HL-60 (cell line): ENCODE measurements around the gene EP400.

Source experiments
- GABPA ChIP-seq: IDR thresholded peaks from 2 replicates; pipeline ENCODE4 v1.6.1; 2012; ENCODE audit warnings: low read depth
- POLR2AphosphoS5 ChIP-seq: IDR thresholded peaks from 2 replicates; pipeline ENCODE4 v1.6.1; 2012; ENCODE audit warnings: low read depth
- TF ChIP-seq, protein P1 (sequence below): IDR thresholded peaks from one replicate; pipeline ENCODE4 v1.5.1; 2011; ENCODE audit warnings: low read length, control low read depth, inconsistent platforms; ENCODE audit not compliant: insufficient read depth
- TF ChIP-seq, protein P2 (sequence below): IDR thresholded peaks from 2 replicates; pipeline ENCODE4 v1.6.1; 2012; ENCODE audit warnings: low read depth; ENCODE audit not compliant: insufficient replicate concordance

DNA sequence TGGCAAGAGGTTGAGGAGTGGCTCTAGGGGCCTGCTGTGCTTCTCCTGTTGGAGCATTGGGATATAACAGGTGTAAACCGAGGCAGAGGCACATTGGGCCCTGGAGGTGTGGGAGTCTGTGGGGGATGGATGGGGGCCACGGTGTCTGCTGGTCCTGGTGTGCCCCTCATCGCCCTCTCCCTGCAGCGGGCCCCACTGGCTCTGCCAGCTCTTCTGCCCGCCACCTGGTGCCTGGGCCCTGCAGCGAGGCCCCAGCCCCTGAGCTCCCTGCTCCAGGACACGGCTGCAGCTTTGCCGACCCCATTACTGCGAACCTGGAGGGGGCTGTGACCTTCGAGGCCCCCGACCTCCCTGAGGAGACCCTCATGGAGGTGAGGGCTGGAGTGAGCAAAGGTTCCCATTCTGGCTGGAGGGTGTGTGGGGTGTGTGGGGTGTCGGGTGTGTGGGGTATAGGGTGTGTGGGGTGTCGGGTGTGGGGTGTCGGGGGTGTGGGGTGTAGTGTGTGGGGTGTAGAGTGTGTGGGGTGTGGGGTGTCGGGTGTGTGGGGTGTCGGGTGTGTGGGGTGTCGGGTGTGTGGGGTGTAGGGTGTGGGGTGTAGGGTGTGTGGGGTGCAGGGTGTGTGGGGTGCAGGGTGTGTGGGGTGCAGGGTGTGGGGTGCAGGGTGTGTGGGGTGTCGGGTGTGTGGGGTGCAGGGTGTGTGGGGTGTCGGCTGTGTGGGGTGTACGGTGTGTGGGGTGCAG, 31.3 kb upstream of the EP400 start:
- TF ChIP-seq, protein P1, sequence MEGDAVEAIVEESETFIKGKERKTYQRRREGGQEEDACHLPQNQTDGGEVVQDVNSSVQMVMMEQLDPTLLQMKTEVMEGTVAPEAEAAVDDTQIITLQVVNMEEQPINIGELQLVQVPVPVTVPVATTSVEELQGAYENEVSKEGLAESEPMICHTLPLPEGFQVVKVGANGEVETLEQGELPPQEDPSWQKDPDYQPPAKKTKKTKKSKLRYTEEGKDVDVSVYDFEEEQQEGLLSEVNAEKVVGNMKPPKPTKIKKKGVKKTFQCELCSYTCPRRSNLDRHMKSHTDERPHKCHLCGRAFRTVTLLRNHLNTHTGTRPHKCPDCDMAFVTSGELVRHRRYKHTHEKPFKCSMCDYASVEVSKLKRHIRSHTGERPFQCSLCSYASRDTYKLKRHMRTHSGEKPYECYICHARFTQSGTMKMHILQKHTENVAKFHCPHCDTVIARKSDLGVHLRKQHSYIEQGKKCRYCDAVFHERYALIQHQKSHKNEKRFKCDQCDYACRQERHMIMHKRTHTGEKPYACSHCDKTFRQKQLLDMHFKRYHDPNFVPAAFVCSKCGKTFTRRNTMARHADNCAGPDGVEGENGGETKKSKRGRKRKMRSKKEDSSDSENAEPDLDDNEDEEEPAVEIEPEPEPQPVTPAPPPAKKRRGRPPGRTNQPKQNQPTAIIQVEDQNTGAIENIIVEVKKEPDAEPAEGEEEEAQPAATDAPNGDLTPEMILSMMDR, result no peak
- TF ChIP-seq, protein P2, sequence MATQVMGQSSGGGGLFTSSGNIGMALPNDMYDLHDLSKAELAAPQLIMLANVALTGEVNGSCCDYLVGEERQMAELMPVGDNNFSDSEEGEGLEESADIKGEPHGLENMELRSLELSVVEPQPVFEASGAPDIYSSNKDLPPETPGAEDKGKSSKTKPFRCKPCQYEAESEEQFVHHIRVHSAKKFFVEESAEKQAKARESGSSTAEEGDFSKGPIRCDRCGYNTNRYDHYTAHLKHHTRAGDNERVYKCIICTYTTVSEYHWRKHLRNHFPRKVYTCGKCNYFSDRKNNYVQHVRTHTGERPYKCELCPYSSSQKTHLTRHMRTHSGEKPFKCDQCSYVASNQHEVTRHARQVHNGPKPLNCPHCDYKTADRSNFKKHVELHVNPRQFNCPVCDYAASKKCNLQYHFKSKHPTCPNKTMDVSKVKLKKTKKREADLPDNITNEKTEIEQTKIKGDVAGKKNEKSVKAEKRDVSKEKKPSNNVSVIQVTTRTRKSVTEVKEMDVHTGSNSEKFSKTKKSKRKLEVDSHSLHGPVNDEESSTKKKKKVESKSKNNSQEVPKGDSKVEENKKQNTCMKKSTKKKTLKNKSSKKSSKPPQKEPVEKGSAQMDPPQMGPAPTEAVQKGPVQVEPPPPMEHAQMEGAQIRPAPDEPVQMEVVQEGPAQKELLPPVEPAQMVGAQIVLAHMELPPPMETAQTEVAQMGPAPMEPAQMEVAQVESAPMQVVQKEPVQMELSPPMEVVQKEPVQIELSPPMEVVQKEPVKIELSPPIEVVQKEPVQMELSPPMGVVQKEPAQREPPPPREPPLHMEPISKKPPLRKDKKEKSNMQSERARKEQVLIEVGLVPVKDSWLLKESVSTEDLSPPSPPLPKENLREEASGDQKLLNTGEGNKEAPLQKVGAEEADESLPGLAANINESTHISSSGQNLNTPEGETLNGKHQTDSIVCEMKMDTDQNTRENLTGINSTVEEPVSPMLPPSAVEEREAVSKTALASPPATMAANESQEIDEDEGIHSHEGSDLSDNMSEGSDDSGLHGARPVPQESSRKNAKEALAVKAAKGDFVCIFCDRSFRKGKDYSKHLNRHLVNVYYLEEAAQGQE, result no peak
- TF ChIP-seq POLR2AphosphoS5 (no peak), GABPA (no peak)
